EH (cell line): ENCODE data around the gene CPNE2.
A peak's percentile ranks its signal among the peaks of the same experiment; 100 is the strongest.

ENCODE experiments used
- DNase-seq: peaks from one replicate; pipeline ENCODE4 v3.0.0-alpha.2; 2015; ENCODE audit warnings: low read depth

CPNE2 gene

GRCh38 chr16:57144027-57144426 lies 51.6 kb downstream of the CPNE2 start:
- DNase-seq: no peak

DNA sequence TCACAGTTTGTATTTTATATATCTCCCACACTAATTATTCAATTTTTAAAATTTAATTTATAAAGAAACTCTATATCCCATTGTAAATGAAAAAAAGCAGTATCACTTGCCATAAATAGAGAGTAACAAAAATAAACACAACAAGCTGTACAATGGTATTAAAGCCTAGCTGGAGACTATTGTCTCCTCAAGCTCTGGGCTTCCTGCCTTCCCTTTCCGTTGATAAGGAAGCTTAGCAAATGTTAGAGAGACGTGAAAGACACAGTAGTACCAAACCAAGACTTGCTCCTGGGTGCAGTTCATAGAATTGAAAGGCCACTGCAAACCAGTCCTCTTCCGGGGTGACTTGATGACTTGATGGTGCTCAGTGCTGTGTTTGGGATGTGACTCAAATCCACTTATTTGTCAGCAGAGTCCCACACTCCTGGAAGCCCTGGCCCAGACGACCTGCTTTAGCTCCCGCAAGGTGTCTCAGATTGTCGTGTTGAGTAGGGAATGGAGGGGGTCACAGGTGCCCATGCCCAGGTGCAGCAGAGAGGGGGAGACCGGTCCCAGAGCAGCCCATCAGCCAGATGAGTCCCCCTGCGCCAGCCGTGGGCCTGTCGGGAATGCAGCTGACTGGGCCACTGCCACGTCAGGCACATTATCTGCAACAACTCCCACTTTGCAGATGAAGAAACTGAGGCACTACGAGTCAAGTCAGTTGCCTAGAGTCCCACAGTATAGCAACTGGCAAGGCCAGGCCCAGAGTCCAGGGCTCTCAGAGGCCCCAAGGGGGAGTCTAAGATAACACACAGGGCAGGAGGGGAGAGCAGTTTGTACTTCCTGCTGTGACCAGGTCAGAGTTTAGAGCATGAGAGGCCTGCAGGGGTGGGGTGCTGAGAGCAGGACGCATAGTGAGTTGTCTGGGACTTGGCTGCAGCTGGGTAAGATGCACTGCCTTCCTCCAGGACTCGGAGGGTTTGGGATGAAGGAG lies 53.0 kb downstream of the CPNE2 start:
- DNase-seq: no peak

- no peak for DNase-seq
These were observed 53.8 kb downstream of the CPNE2 start for GRCh38 chr16:57146040-57146647.

DNA sequence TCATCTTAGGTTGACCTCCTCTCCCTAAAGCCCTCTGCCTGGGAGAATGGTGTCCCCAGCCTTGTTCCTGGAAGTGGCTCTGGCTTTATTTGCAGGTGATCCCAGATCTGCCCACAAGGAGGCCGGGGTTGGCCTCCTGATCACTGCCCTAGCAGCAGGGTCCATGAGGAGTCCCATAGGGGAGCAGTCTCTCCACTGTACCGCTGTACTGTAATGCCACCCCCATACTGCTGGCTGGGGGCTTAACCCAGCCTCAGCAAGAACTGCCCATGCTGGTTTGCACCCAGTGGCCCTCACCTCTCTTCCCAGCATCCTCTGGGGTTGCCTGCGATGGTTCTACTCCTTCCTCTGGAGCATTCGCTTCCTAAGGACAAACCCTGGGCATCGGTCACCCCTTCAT lies 54.4 kb downstream of the CPNE2 start:
- peak; percentile 19 for DNase-seq

DNA sequence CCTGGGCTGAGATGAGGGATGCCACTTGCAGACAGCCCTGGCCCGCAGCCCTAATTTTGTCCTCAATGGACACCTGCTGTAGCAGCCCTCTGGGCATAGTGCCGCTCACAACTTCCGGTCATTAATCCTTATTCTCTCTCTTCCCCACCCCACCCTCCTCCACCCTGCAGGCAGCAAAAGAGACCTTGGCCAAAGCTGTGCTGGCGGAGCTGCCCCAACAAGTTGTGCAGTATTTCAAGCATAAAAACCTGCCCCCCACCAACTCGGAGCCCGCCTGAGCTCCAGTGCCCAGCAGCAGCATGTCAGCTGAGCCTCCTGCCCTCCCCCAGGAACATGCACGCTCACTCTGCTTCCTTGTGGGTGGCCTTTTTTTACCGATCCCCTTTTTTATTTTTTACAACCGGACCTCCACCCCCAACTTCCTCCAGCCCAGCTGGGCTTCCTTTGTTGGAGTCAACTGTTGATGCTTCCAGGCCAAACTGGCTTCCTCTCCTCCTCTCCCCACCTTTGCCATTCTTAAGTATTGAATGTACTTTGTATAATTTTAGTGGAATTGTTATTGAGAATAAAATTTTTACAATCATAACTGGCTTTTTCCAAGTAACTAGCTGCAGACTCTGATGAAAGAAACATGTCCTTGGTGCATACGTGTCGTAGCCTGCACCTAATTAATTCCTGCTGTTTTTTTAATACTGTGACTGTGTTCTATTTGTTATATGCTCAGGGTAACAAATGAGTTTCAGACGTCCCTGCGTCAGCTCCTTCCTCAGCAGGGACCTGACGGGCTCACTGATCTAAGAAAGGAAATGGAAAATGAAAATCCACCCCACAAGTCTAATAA lies 55.2 kb downstream of the CPNE2 start:
- DNase-seq: peak; percentile 68

DNA sequence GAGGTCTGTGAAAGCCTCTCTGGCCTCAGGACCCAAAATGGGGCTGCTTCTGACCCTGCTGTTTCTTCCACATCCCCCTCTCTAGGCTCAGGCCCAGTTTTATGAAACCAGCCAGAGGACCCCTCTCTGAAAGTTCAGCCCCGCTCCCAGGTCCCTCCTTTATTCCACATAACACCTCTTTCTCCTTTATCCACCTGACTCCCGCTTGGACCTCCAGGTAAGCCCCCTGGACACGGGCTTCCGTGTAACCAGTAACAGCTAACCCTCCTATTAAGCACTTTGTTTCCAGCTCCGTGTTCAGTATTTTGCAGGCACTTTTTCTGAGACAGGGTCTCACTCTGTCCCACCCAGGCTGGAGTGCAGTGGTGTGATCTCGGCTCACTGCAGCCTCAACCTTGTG lies 56.1 kb downstream of the CPNE2 start:
- DNase-seq: no peak

DNA sequence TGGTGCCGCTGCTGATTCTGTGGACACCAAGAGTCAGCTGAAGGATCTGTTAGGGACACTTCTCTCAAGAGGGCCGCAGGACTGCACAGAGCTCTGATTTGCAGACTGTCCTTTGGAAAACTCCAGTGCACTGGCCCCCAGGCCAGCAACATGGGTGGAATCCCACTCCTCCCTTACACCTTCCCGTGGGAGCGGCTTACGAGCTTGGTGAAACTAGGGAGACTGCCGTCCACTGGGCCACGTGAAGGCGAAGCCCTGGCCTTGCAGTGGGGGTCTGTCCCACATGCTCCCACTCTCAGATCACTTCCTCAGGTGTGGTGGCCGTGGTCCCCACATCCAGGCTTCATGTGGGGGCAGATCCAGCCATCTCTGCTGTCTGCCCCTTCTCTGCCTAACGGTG lies 57.0 kb downstream of the CPNE2 start:
- DNase-seq: no peak

- DNase-seq: peak; percentile 27
These were observed 58.4 kb downstream of the CPNE2 start for GRCh38 chr16:57150682-57151330.

DNA sequence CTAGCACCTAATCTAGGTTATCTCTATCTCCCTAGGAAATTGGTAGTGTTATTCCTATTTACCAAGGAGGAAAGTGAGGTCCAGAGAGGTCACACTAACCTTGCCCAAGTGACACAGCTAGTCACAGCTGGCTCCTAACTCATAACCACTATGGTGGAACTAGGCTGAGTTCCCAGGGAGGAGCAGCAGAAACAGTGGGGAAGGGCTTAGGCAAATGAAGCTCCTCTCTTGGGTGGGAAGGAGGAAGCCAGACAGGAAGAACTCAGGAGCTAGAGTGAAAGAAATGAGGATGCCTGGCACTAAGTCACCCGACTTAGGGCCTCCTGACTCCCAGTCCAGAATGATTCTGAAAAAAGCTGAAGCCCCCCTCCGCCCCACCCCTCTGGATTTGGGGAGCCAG lies 59.0 kb downstream of the CPNE2 start:
- no peak for DNase-seq

DNA sequence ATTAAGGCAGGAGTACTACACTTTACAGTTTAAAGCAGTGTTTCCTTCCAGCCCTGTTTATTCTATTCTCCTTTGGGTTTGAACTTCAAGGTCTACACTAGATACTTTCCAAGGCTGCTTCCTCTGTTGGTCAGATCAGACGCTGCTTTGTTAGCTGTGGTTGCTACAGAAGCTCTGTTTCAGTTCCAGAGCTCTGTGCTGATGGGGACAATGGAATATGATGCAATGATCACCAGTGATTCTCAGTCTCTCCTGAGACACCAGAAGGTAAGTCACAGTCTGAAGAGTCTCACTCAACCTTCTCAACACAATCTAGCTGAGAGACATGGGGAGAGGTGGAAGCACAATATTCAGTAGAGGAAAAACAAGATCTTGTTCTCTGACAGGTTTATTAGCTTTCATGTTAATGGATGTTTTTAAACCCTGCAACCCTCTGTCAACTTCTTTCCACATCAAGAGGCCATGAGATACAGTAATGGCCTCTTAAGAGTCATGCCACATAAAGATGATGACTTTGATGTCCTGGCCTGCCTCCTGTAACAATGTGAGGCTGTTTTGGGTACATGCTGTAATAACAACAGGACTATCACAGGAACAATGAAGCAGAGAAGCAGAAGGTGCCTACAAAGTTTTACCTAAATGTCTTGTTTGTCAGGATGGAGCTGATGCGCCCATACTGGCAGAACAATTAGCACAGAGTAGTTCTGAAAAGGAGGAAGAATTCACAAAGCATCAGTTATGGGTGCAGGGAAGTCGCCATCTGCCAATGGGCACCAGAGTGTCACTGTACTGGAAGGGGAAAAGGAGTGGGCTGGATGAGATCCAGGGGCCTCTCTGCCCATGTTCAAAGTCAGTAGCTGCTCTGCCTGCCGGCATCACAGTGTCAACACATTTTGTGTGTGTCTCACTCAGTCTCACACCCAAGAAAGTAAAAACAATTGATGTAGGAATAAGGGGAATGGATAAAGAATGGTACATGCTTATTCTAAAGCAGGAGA lies 60.0 kb downstream of the CPNE2 start:
- DNase-seq: no peak

- DNase-seq: no peak
These were observed 61.5 kb downstream of the CPNE2 start for GRCh38 chr16:57153841-57154240.

- DNase-seq: no peak
These were observed 63.4 kb downstream of the CPNE2 start for GRCh38 chr16:57155702-57156350.

GRCh38 chr16:57156351-57156703 lies 63.9 kb downstream of the CPNE2 start:
- no peak for DNase-seq

- DNase-seq: no peak
These were observed 65.2 kb downstream of the CPNE2 start for GRCh38 chr16:57157533-57157932.

DNA sequence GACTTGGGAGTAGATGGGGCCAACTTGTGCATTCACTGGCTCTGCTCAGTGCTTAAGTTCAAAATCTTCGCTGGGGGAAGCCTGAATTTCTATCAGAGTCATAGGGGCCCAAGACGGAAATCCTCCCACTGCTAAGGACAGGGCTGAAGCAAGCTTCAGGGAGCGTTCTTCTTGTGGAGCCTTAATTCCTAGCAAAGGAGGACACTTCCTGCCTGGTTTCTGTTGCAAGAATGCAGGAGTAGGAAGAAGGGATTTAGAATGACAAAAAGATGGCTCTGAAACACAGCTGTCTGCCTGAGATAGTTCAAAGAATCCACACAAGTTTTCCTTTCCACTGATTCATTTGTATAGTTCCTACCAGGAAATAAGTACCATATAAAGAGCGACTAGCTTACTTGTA lies 67.1 kb downstream of the CPNE2 start:
- DNase-seq: no peak

DNA sequence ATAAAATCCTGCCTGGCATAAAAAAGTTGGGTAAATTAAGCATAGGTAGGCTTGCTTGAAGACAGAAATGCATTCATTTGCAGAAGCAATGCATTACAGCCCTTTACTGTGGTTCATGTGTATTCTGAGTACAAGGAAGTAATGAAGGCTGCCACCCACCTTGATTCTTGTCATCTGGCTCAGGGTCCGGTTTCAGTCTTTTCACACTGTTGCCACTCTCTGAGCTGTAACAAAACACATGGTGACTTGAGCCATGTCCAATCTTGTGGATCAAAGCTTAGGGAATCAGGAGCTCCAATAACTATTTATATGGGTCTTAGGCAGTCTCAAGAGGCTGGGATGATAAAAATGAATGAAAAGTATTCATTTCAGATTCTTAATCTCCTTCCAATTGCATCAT lies 71.5 kb downstream of the CPNE2 start:
- DNase-seq: no peak

- no peak for DNase-seq
These were observed 73.1 kb downstream of the CPNE2 start for GRCh38 chr16:57165483-57165882.

- no peak for DNase-seq
These were observed 73.6 kb downstream of the CPNE2 start for GRCh38 chr16:57165938-57166337.

- DNase-seq: no peak
These were observed 74.1 kb downstream of the CPNE2 start for GRCh38 chr16:57166451-57166850.

DNA sequence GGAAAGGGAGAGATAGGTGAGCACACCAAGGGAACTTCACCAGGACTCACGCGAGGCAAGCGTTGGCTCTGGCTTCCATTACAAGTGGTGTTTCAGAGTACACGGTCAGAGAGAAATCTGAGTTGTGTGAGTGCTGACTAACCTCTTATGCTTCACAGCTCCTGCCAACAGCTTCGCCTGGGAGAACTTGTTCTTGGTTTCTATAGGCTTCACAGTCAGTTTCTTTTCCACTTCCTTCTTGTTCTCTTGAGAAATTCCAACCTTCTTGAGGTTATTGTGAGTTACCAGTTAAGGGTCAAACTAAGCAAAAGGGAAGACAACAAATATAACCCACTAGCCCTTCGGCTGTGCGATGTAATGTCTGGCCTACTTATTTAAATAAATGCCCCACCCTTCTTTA lies 74.6 kb downstream of the CPNE2 start:
- no peak for DNase-seq
